ENCODE results near the gene TLE4. TPM values are rescaled to one million over a fixed set of nuclear protein-coding genes. Genes with fewer than 3 reads are reported as not detected.

The TLE4 gene
- total and polyA plus RNA-seq, 2 of the 13 experiments (the other 11 are each of a cell fraction or from before 2014, with no cell fraction given), result 2.0 to 2.3 TPM

DNA sequence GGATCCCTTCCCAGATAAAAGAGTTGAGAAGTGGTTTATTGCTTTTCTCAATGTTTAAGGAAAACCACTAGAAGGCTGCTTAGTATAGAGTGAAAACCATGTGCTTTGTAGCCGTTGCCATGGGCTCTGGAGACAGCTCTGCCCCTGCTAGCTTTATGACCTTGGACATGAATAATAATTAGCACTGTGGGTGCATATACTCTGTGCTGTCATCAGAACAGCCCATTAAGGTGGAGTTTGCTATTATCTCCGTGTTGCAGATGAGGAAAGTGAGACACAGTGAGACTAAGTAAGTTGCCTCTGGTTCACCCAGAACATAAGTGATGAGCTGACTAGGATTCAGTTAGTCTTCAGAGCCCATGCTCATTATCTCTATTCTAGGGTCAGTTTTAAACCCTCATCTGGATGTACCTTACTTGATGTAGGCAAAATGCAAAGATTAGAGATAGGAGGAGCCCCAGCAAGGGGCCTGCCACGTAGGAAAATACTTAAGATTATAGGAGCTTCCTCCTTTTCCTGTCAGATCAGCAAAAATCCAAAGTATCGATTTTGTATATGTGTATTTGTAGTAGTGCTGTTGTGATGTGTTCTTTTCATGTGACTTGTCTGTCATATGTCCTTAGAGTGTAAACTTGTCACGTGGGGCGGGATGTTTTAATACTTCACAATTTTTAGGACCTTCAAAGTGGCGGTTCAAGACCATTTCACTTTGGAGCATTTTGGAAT, 102.5 kb downstream of the TLE4 start:
- H3K36me3 ChIP-seq (replicated peaks in 1 of 2; ENCODE audit: control insufficient read depth in 1 of 2, insufficient read depth in 2 of 2, low read length in 2 of 2), result no peaks in the 10 kb centered on the region
- ChIA-PET POLR2A (no interaction called here), CTCF (ENCODE audit: low intra/inter-chr PET ratio, low total read pairs) (no interaction called here)
- no peak overlapping the region for H3K9ac ChIP-seq (ENCODE audit: insufficient read depth, low read depth, low read length)
- no peaks in the 10 kb centered on the region for H3K27me3 ChIP-seq (ENCODE audit: control insufficient read depth in 1 of 2, insufficient read depth in 2 of 2, low read length in 2 of 2)
- TF ChIP-seq MAFF (IDR thresholded peaks at IDR 0.05; ENCODE audit: low read depth, low read length) (peak; percentile 72), BRD4 (CRISPR knock-in tag; IDR thresholded peaks at IDR 0.05) (no peak), MAFK (conservative IDR thresholded peaks at IDR 0.05 in 1 of 2, IDR thresholded peaks at IDR 0.05 in 1 of 2; ENCODE audit: low read length in 2 of 2) (peak; percentile 70 to 75), ZNF124 (CRISPR knock-in tag; IDR thresholded peaks at IDR 0.05) (no peak)
- TF ChIP-seq, protein P1, sequence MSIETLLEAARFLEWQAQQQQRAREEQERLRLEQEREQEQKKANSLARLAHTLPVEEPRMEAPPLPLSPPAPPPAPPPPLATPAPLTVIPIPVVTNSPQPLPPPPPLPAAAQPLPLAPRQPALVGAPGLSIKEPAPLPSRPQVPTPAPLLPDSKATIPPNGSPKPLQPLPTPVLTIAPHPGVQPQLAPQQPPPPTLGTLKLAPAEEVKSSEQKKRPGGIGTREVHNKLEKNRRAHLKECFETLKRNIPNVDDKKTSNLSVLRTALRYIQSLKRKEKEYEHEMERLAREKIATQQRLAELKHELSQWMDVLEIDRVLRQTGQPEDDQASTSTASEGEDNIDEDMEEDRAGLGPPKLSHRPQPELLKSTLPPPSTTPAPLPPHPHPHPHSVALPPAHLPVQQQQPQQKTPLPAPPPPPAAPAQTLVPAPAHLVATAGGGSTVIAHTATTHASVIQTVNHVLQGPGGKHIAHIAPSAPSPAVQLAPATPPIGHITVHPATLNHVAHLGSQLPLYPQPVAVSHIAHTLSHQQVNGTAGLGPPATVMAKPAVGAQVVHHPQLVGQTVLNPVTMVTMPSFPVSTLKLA (IDR thresholded peaks at IDR 0.05), result peak; percentile 56; the same call in 1 of the 2 replicates
- TF ChIP-seq, protein P2, sequence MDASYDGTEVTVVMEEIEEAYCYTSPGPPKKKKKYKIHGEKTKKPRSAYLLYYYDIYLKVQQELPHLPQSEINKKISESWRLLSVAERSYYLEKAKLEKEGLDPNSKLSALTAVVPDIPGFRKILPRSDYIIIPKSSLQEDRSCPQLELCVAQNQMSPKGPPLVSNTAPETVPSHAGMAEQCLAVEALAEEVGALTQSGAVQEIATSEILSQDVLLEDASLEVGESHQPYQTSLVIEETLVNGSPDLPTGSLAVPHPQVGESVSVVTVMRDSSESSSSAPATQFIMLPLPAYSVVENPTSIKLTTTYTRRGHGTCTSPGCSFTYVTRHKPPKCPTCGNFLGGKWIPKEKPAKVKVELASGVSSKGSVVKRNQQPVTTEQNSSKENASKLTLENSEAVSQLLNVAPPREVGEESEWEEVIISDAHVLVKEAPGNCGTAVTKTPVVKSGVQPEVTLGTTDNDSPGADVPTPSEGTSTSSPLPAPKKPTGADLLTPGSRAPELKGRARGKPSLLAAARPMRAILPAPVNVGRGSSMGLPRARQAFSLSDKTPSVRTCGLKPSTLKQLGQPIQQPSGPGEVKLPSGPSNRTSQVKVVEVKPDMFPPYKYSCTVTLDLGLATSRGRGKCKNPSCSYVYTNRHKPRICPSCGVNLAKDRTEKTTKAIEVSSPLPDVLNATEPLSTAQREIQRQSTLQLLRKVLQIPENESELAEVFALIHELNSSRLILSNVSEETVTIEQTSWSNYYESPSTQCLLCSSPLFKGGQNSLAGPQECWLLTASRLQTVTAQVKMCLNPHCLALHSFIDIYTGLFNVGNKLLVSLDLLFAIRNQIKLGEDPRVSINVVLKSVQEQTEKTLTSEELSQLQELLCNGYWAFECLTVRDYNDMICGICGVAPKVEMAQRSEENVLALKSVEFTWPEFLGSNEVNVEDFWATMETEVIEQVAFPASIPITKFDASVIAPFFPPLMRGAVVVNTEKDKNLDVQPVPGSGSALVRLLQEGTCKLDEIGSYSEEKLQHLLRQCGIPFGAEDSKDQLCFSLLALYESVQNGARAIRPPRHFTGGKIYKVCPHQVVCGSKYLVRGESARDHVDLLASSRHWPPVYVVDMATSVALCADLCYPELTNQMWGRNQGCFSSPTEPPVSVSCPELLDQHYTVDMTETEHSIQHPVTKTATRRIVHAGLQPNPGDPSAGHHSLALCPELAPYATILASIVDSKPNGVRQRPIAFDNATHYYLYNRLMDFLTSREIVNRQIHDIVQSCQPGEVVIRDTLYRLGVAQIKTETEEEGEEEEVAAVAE (CRISPR knock-in tag; IDR thresholded peaks at IDR 0.05; ENCODE audit: borderline replicate concordance), result no peak
- H3K4me1 ChIP-seq (ENCODE audit: insufficient read depth, low read length), result no peaks in the 10 kb centered on the region
- WGBS (ENCODE audit: low lambda C conversion rate), result 33% methylated on average over 7 of the region's 7 CpGs
- H4K20me1 ChIP-seq (ENCODE audit: insufficient read depth, low read length), result no peaks in the 10 kb centered on the region
- DNase-seq (ENCODE audit: low spot score) (no peak), ATAC-seq (no peak), FAIRE-seq (no peak)
- in situ Hi-C loops (cut with HindIII; ENCODE audit: extremely low pct_ligation_motif_present, low pct_unique_long_range_greater_than_20kb), result no loop called here
- no peak overlapping the region for H3K4me3 ChIP-seq (replicated peaks in 1 of 3; ENCODE audit: insufficient read depth in 1 of 3, low read depth in 2 of 3, low read length in 3 of 3)
- H3K4me2 ChIP-seq (ENCODE audit: low read depth, low read length), result no peak overlapping the region
- H3K9me3 ChIP-seq (ENCODE audit: low read length), result 0 out of 2 replicates have a peak, but pooled peaks cover 13% of the 10 kb centered on the region
- no peak overlapping the region for H3K27ac ChIP-seq (ENCODE audit: extremely low read length, insufficient read depth, low read length)
- no peak overlapping the region for H2AFZ ChIP-seq (ENCODE audit: low read length)
- BruUV-seq (replicated peaks), result no TSS peak
- no peaks in the 10 kb centered on the region for H3K79me2 ChIP-seq (ENCODE audit: insufficient read depth, low read length)
- intact Hi-C loops (cut with micrococcal nuclease; ENCODE audit: unreplicated experiment), result loop anchor here (5.0 kb wide), 1 partner anchor 102 kb away; the partner anchor contains the start of gene TLE4

All from HepG2 (cell line).